AG09319 (cell line): ENCODE measurements around the gene SKIL.

ENCODE experiments used
- DNase-seq: peaks from one replicate; pipeline ENCODE4 v3.0.0-alpha.2; 2010; ENCODE audit warnings: low read depth; ENCODE audit errors: extremely low read depth
- TF ChIP-seq, protein P1 (sequence below): IDR thresholded peaks from 2 replicates; pipeline ENCODE4 v1.5.1; 2011; ENCODE audit warnings: low read depth, mild to moderate bottlenecking, inconsistent platforms, low read length, moderate library complexity

The SKIL gene

DNA sequence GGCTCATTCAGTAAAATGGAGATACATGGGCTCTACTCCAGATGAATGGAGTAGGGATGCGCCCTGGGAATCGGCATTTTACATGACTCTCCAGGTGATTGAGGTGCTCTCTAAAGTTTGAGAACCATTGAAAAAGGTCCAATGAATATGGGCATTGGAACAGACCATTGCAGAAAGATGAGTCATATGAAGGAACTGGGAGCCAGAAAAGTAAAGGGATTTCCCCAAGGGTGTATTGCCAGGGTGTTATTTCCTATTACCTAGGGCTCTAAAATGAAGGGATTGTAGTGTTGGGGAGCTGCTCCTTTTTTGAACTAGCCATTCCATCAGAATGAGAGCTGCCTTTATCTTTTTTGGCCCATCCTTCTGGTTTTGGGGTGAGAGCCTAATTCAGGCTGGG lies 82.8 kb downstream of the SKIL start:
- TF ChIP-seq, protein P1, sequence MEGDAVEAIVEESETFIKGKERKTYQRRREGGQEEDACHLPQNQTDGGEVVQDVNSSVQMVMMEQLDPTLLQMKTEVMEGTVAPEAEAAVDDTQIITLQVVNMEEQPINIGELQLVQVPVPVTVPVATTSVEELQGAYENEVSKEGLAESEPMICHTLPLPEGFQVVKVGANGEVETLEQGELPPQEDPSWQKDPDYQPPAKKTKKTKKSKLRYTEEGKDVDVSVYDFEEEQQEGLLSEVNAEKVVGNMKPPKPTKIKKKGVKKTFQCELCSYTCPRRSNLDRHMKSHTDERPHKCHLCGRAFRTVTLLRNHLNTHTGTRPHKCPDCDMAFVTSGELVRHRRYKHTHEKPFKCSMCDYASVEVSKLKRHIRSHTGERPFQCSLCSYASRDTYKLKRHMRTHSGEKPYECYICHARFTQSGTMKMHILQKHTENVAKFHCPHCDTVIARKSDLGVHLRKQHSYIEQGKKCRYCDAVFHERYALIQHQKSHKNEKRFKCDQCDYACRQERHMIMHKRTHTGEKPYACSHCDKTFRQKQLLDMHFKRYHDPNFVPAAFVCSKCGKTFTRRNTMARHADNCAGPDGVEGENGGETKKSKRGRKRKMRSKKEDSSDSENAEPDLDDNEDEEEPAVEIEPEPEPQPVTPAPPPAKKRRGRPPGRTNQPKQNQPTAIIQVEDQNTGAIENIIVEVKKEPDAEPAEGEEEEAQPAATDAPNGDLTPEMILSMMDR, result no peak
- no peak for DNase-seq

DNA sequence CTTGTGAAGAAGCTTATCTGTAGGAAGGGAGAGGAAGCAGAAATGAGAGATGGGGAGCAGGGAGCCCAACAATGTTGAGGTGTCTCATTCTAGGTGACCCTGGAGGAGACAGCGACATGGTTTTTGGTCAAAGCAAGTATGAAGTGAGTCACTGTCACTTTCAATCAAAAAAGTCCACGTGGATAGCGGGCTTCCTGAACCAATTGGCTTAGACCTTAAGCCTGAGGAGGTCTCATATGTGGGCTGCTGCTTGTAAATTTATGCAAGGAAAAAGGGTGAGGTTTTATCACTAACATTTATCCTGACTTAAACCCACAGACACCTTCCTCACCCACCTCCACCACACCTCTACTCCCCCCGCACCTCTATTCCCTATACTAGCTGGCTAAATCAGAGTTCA lies 83.9 kb downstream of the SKIL start:
- no peak for DNase-seq

DNA sequence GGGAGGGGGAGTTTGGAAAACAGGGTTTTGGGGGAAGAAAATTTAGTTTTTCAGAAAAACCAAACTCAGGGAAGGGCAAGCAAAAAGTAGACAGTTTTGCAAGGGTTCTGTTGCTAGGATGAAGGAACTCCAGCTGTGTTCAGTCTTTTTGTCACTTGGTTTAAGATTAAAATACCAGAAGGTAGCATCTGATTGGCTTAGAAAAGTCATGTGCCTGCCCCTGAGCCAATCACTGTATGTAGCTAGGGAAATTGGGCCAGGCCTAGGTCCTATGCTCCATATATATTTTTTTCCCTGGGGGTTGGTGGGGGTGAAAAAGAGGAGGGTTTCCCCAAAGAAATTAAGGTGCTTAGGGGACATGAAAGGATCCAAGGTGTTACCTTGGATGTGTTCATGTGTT lies 85.4 kb downstream of the SKIL start:
- no peak for DNase-seq
- TF ChIP-seq, protein P1, result no peak

More for the DNA sequence above, 83.9 kb downstream of the SKIL start:
- TF ChIP-seq, protein P1, result no peak

DNA sequence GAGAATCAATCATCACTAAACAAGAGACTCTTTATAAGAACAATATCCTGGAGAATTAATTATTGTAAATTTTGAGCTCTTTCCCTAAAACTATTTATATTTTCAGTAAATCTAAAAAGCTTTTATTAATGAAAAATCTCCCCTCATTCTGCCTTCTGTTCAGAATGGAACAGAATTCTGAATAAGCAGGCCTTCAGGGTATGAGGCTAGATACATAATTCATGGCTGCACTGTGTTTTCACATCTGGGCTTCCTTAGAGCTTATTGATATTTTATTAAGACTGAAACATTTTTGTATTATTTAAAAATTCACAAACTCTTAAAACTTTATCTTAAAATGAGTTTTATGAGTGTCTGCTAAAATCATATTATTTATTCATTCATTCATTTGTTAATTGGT lies 85.9 kb downstream of the SKIL start:
- no peak for DNase-seq
- TF ChIP-seq, protein P1, result no peak
